ENCODE results near the gene ARHGAP32.
A peak's percentile ranks its signal among the peaks of the same experiment; 100 is the strongest.

Gene ARHGAP32

GRCh38 chr11:129117595-129118350 is 74.4 kb downstream of the ARHGAP32 start:
- peak in 1 of 2 donors; percentile 1 for DNase-seq (ENCODE audit: low read depth in 2 of 2, low spot score in 1 of 2)

GRCh38 chr11:129115652-129116586 is 76.2 kb downstream of the ARHGAP32 start:
- DNase-seq (ENCODE audit: low read depth in 2 of 2, low spot score in 1 of 2) = no peak

GRCh38 chr11:129109701-129110100 is 82.4 kb downstream of the ARHGAP32 start:
- no peak for DNase-seq (ENCODE audit: low read depth in 2 of 2, low spot score in 1 of 2)

GRCh38 chr11:129106788-129107187 is 85.3 kb downstream of the ARHGAP32 start:
- DNase-seq (ENCODE audit: low read depth in 2 of 2, low spot score in 1 of 2) = no peak

GRCh38 chr11:129102756-129103155 is 89.4 kb downstream of the ARHGAP32 start:
- DNase-seq (ENCODE audit: low read depth in 2 of 2, low spot score in 1 of 2) = no peak

- no peak for DNase-seq (ENCODE audit: low read depth in 2 of 2, low spot score in 1 of 2)
Observed at GRCh38 chr11:129102225-129102624, 89.9 kb downstream of the ARHGAP32 start.

- no peak for DNase-seq (ENCODE audit: low read depth in 2 of 2, low spot score in 1 of 2)
Observed at GRCh38 chr11:129093283-129093682, 98.8 kb downstream of the ARHGAP32 start.

- no peak for DNase-seq (ENCODE audit: low read depth in 2 of 2, low spot score in 1 of 2)
Observed at GRCh38 chr11:129090056-129090455, 102.1 kb downstream of the ARHGAP32 start.

- DNase-seq (ENCODE audit: low read depth in 2 of 2, low spot score in 1 of 2) = no peak
Observed at GRCh38 chr11:129089279-129089678, 102.8 kb downstream of the ARHGAP32 start.

- no peak for DNase-seq (ENCODE audit: low read depth in 2 of 2, low spot score in 1 of 2)
Observed at GRCh38 chr11:129086976-129087375, 105.1 kb downstream of the ARHGAP32 start.

- DNase-seq (ENCODE audit: low read depth in 2 of 2, low spot score in 1 of 2) = no peak
Observed at GRCh38 chr11:129077191-129077590, 114.9 kb downstream of the ARHGAP32 start.

GRCh38 chr11:129075757-129076156 is 116.4 kb downstream of the ARHGAP32 start:
- DNase-seq (ENCODE audit: low read depth in 2 of 2, low spot score in 1 of 2) = no peak

GRCh38 chr11:129067454-129067853 is 124.7 kb downstream of the ARHGAP32 start:
- DNase-seq (ENCODE audit: low read depth in 2 of 2, low spot score in 1 of 2) = no peak

GRCh38 chr11:129066229-129066628 is 125.9 kb downstream of the ARHGAP32 start:
- DNase-seq (ENCODE audit: low read depth in 2 of 2, low spot score in 1 of 2) = no peak

- DNase-seq (ENCODE audit: low read depth in 2 of 2, low spot score in 1 of 2) = no peak
Observed at GRCh38 chr11:129063118-129063517, 129.0 kb downstream of the ARHGAP32 start.

- no peak for DNase-seq (ENCODE audit: low read depth in 2 of 2, low spot score in 1 of 2)
Observed at GRCh38 chr11:129061492-129062230, 130.5 kb downstream of the ARHGAP32 start.

- no peak for DNase-seq (ENCODE audit: low read depth in 2 of 2, low spot score in 1 of 2)
Observed at GRCh38 chr11:129056916-129057315, 135.2 kb downstream of the ARHGAP32 start.

GRCh38 chr11:129055196-129055595 is 136.9 kb downstream of the ARHGAP32 start:
- no peak for DNase-seq (ENCODE audit: low read depth in 2 of 2, low spot score in 1 of 2)

- no peak for DNase-seq (ENCODE audit: low read depth in 2 of 2, low spot score in 1 of 2)
Observed at GRCh38 chr11:129048911-129049310, 143.2 kb downstream of the ARHGAP32 start.

GRCh38 chr11:129045150-129045549 is 147.0 kb downstream of the ARHGAP32 start:
- no peak for DNase-seq (ENCODE audit: low read depth in 2 of 2, low spot score in 1 of 2)

GRCh38 chr11:129042503-129042902 is 149.6 kb downstream of the ARHGAP32 start:
- DNase-seq (ENCODE audit: low read depth in 2 of 2, low spot score in 1 of 2) = no peak
